GM19023 (cell line): ENCODE results near the gene TARM1.

Experiments
- ATAC-seq: cut with Tn5 transposase; IDR thresholded peaks from one replicate; pipeline ENCODE4 v1.9.1; 2021; ENCODE audit warnings: mild to moderate bottlenecking, moderate library complexity; ENCODE audit not compliant: unreplicated experiment

TARM1 gene

DNA sequence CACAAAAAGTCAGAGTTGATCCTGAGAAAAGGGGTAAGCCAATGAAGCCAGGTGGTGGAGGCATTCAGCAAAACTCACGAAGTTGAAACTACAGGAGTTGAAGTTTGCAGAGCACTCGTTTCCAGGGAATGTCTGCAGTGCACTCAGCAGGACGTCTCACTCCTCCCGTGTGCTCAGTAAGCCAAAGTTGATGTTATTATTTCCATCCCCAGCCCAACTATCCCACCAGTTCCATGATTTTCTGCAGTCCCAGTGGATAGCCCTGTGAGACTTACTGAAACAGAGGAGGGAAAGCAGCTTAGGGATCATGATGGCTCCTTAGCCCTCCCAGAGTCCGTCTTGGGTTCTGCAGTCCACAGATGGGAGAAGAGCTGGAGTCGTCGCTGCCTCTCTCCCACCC, at the start of gene TARM1:
Gene TARM1, minus strand, starts transcription at position 334 of the 400 bp plus-strand sequence. Its CDS starts 25 bp downstream, at position 309.
- no peak for ATAC-seq

DNA sequence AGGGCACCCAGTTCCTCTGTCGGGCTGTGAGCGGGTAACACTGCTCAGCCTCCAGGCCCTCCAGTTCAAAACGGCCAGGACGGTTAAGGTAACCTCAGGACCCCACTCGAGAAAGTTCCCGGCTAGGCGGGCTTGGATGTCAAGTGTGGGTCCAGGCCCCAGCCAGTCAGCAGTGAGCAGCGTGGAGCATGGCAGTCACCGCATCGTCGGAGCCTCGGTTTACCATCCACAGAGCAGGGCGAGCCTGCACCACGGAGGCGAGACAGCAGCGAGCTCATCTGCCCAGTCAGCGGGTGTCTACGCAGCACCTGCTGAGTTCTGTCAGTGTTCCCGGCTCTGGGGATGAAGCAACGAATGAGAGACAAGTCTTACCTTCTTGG, 48.4 kb upstream of the TARM1 start:
- ATAC-seq, result no peak

DNA sequence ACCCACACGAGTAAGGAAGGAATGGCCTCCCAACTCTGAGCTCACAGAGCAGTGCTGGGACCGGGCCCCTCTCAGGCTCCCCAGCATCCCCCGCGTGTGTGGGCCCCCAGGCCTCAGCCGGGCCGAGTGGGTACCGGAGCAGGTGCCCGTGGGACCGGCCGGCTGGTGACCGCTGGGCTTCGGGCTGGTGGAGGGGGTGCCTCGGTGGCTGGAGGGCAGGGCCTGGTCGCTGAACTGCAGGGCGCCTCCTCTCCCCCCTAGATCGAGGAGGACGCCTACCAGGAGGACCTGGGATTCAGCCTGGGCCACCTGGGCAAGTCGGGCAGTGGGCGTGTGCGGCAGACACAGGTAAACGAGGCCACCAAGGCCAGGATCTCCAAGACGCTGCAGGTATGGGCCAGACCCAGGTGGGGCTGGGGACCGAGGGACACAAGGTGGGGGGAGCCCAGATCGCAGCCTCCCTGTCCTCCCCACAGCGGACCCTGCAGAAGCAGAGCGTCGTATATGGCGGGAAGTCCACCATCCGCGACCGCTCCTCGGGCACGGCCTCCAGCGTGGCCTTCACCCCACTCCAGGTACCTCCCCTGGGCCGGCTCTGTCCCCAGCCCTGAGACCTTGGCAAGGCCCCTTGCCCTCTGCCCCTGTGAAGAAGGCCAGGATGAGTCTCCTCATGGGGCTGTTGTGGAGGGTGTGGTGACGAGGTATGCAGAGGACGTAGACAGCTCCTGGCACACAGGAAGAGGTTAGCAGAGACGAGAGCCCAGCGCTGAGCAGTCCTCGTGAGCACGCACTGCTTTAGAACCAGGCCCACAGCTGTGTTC, 47.8 kb upstream of the TARM1 start:
- no peak for ATAC-seq

DNA sequence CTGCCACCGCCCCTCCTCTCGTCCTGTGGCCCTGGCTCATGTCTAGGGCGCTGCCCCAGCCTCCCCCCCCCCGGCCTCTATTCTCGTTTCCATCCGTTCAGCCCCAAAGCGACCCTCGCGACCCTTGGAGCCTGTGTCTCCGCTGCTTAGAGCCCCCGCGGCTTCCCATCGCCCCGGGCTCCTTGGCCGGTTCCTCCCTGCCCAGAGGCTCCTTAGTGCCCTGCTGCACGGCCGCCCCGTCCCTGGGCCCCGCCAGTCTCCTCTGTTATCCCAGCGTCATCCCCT, 47.2 kb upstream of the TARM1 start:
- ATAC-seq, result no peak

DNA sequence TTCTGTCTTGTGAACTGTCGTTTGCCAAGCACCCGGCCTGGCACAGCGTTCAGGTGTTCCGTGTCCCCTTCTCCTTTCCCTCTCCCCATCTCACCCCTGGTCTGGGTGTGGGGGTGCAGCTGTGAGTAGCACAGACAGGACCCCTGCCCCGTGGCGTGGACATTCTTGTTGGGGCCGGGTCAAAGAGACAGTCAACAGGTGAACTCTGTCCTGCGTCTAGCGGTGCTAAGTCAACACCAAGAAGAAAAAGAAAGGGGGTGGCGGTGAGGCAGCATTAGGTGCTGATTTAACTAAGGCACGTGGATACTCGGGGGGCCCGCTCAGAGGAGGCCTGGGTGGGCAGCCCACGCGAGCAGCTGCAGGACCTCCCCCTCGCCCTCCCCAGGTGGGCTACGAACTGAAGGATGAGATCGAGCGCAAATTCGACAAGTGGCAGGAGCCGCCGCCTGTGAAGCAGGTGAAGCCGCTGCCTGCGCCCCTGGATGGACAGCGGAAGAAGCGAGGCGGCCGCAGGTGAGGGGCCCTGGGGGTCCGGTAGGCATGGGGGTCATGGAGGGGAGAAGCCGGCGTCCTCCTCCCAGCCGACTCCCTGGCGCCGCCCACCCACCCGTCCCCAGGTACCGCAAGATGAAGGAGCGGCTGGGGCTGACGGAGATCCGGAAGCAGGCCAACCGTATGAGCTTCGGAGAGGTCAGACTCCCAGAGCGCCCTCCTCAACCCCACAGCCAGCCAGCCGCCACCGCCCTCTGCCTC, 46.7 kb upstream of the TARM1 start:
- ATAC-seq, result no peak

DNA sequence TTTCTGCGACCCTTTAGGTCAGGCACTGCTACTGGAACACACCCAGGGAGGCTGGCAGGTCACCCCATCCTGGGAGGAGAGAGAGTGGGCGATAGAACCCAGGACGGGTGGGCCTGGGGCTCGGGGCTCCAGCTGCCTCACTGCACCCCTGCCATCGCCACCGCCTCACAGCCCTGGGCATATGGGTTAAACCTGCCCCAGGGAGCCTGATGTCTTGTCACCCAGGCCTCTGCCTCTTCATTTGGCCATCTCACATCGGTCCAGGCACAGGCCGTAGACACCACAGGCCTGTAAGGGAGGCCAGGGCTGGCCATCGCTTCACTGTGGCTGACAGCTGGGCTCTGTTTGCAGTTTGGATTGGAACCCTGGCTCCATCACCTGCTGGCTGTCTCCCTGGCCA, 44.5 kb upstream of the TARM1 start:
- ATAC-seq, result no peak

DNA sequence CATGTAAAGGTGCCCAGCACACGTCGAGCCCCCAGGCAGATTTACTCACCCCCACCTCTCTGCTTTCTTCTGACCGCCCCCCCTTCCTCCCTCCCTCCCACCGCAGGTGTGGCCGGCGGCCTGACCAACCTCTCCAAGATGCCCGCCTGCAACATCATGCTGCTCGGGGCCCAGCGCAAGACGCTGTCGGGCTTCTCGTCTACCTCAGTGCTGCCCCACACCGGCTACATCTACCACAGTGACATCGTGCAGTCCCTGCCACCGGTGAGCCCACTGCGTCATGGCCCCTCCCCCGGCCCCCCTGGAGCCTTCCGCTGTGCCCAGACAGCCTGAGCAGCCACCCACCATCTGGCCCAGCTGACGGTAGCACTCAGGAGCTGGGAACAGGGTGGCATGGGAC, 43.2 kb upstream of the TARM1 start:
- no peak for ATAC-seq

DNA sequence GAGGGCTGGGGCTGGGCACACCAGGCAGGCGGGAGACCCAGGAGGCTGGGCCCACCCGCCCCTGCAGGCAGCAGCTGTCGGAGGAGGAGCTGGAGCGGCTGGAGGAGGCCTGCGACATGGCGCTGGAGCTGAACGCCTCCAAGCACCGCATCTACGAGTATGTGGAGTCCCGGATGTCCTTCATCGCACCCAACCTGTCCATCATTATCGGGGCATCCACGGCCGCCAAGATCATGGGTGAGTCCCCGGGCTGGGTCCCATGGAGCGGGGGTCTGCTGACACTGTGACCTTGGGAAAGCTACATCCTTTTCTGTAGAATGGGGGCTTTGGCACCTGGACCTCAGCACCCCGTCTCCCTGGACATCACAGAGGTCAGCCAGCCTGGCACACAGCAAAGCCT, 42.5 kb upstream of the TARM1 start:
- no peak for ATAC-seq

DNA sequence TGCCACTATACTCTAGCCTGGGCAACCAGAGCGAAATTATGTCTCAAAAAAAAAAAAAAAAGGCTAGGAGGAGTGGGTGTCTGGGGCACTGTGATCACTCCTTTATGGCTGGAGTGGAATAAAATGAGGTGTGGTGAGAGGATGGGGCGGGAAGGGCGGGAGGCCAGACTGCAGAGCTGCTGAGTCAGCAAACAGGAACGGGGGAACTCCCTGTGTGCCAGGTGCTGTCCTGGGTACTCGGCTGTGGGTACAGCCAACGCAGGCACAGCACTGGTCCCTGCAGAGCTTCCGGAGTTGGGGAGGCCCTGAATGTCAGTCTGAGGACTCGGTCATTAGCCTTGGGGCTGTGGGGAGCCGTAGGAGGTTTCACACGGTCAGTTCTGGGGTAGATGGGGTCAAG, 40.1 kb upstream of the TARM1 start:
- ATAC-seq, result no peak

DNA sequence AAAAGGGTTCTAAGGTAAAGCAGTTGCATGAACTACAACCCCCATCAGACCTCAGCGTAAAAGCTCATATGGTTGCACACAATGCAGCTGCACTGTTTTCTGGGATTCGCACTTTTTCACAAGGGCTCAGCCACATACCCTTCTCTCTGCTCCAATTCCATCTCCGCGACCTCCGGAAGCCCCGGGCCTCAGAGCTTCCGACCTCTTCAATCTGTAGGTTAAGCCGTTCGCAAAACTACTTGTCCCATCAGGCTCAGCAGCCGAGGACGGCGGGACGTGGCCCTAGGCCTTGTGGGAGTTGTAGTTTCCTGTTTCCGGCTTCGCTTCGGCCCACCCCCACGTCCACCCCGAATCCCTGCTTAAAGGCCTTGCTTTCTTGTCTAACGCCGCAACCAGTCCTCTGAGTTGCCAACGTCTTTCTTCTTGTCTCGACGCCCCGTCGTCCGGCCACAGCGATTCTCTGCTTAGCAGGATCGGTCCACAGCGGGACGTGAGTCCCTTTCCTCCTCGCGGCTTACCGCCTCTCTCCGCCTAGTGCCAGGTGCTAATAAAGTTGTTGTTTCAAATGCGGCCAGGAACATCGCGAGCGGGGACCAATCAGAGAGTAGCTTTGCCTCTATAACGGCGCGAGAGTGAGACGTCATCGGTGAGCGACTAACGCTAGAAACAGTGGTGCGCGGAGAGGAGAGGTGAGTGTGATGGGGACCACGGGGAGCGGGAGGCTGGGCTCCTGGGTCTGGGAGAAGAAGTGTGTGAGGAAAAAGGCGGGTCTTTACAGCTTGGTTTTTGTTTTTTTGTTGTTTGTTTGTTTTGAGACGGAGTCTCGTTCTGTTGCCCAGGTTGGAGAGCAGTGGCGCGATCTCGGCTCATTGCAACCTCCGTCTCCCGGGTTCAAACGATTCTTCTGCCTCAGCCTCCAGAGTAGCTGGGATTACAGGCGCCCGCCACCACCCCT, 34.2 kb upstream of the TARM1 start, which contains the start of the genes PRPF31 and TFPT:
Gene PRPF31, plus strand, starts transcription at position 646 of the 955 bp plus-strand sequence. CDS start 2,525 bp downstream, outside the sequence.
Gene TFPT, minus strand, starts transcription at position 549 of the 955 bp plus-strand sequence. Its CDS starts 388 bp downstream, at position 161.
- ATAC-seq, result peak; percentile 77

DNA sequence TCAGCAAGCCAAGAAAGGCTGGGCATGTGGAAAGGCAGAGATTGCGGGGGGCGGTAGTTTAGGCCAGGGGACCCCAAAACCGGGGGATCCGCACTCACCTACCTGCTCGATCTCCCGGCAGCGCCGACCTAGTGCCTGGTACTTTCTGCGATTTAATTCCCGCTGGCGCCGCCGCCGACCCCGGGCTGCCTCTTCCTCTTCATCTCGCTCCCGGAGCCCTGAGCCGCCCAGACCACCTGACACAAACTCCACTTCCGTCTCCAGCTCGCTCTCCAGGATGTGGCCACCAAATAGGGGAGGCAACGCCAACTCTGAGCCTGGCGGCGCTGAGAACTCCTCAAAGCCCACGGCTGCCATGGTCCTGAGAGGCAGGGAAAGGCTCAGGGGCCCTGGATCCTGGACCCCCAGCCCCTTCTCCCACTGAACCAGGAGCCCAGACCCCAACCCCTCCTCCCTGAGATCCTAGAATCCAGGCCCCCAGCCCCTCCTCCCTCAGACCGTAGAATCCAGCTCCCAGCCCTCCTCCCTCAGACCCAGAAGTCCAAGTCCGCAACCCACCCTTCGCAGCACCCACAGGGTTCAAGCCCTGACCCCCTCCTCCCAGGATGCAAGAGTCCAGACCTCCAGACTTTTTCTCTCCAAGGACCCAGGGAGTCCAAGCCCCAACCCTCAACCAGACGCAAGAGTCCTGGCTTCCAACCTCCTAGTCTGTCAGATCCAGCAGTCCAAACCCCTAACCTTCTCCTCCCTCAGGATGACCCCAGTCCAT, 33.4 kb upstream of the TARM1 start:
- ATAC-seq, result no peak

DNA sequence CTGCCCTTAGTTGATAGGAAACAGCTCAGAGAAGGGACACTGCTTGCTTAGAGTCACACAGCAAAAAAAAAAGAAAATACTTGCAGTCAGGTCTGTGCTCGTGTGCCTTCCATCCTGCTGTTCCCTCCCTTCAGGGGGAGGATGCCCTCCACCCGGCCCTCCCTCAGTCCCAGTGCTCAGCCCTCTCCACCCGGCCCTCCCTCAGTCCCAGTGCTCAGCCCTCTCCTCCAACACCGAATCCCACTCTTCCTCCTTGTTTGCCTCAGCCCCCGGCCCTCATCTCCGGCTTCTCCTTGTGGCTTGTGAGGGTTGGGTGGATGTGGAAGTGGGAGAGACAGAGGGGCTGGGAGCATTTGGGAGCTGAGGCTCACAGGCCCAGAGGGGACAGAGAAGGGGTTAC, 28.5 kb upstream of the TARM1 start:
- ATAC-seq, result no peak

DNA sequence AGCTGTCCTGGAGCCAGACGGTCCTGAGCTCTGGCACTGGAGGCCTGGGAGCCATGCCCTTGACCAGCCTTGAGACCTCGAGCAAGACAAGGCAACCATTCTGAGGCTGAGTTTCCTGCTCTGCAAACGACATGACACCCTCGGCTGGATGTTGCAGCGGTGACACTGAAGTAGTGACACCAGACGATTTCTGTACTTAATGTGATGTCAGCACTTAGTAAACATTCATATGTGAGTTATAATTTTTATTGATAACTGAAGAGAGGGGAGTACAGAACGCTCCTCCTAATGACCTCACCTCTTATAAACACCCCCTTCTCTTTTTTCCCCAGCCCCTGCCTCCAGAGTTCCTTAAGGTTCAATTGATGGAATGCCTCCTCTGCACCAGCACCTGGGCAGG, 27.3 kb upstream of the TARM1 start:
- ATAC-seq, result no peak

DNA sequence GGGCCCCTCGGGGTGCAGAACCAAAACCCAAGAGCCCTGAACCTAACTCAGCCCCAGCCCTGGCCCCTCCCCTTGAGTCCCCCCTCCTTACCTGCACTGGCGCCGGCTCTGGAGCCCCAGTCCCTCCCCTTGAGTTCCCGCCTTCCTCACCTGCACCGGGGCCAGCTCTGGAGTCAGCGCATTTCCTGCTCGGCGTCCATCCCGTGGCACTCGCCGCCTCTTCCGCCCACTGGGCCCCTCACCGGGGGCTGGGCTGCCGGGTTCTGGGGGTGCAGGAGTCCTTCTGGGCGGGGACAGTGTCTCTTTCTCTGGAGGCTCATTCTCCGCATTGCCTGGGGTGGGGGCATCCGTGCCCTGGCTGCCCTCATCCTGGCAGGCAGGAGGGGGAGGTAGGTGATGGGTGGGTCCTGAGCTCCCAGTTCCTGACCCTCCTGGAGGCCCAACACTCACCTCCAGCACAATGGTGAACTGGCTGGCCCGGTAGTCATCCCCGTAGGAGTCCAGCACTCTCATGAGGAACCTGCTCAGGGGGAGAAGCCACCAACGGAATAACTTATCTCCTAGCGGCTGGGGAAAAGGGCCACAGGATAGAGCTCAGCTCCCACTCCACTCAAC, 26.8 kb upstream of the TARM1 start:
- ATAC-seq, result no peak

DNA sequence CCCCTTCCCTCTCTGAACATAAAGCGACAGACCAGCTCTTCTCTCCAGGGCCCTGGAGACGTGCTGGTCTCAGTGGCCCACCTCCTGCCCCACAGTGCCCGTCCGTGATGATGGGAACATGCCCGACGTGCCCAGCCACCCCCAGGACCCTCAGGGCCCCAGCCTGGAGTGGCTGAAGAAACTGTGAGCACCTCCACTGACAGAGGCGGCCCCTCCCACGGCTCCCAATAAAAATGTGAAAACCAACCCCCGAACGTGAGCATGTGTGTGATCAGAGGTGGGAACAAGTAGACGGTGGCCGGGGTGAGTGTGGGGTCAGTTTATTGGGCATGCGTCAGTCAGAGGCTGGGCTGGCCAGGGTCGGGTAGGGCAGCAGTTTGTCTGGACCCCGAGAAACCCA, 25.6 kb upstream of the TARM1 start:
- no peak for ATAC-seq

DNA sequence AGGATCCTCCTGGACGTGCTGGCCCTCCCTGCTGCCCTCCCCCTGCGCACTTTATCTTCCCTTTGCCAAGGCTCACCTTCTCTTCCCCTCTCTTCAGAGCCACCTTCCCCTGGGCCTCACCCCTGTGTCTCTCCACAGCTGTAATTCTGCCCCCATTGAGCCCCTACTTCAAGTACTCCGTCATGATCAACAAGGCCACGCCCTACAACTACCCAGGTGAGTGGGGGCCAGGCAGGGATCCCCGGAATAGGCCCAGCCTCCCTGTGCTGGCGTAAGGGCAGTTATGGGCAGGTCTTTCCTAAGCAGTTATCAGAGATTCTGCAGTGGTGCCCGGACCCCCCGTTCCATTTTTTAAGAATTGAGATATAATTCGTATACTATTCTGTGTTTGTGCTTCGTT, 24.6 kb upstream of the TARM1 start:
- no peak for ATAC-seq

DNA sequence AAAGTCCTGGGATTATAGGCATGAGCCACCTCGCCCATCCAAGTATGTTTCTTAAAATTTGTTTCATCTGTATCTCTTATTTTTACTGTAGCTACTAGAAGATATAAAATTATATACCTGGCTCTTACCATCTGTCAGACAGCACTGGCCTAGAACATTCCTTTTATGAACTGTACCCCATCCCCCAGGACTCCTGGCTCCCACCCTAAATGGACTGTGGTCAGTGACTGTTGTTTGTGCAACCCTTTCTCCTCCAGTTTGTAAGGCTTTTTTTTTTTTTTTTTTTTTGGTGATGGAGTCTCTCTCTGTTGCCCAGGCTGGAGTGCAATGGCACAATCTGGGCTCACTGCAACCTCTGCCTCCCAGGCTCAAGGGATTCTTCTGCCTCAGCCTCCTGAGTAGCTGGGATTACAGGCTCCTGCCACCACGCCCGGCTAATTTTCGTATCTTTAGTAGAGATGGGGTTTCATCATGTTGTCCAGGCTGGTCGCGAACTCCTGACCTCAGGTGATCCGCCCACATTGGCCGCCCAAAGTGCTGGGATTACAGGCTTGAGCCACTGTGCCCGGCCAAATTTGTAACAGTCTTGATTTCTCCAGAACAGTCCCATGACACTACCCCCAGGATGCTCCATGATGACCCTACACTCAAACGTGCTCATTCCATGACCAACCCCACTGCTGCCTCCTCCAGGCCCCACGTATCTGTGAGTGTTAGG, 24.0 kb upstream of the TARM1 start:
- no peak for ATAC-seq

DNA sequence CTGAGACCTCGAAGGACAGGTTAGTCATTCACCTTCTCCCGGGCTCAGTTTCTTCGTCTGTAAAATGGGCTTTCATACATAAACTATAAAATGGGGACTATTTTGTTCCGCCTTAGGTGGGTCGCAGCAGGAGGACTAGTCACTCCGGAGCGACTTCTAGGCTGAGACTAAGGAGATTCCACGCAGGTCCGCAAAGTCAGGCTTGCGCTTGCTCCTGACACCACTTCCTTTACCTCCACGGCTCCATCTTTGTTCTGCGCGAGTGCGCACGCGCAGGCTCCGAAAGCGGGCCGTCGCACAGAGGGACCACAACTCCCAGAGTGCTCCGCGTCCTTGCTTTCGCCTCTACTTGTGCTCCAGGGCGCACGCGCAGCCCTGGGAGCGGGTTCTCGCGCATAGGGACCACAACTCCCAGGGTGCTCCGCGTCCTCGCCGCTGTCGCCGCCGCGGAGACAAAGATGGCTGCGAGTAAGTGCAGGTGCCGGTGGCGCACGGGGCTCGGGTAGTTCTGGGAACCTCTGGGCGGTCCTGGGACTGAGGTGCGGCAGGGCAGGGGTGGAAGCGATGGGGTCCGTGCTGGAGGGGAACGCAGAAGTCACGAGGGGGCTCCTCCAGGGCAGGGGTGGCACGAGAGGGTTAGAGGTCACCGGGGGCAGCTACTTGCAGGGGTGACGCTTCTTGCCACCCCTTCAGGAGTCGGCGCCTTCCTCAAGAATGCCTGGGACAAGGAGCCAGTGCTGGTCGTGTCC, 21.4 kb upstream of the TARM1 start, which contains the start of gene NDUFA3:
Gene NDUFA3, plus strand, starts transcription at position 435 of the 749 bp plus-strand sequence. Its CDS starts 24 bp downstream, at position 459.
- peak; percentile 97 for ATAC-seq
